SH-SY5Y (cell line): ENCODE measurements around the gene CCDC124.

Experiments used
- GATA2 ChIP-seq: IDR thresholded peaks from 2 replicates; pipeline ENCODE4 v1.6.1; 2011; ENCODE audit warnings: mild to moderate bottlenecking, low read depth, low read length
- GATA3 ChIP-seq: IDR thresholded peaks from 2 replicates; pipeline ENCODE4 v1.6.1; 2011; ENCODE audit warnings: low read depth, mild to moderate bottlenecking, low read length, moderate library complexity

CCDC124 gene

GRCh38 chr19:17947815-17948513 is 15.1 kb downstream of the CCDC124 start:
- TF ChIP-seq GATA3 = no peak
- no peak for TF ChIP-seq GATA2

GRCh38 chr19:17948514-17948900 is 15.7 kb downstream of the CCDC124 start:
- TF ChIP-seq GATA3 (no peak), GATA2 (no peak)

- TF ChIP-seq GATA2 (no peak), GATA3 (no peak)
Observed at GRCh38 chr19:17948931-17949930, 16.4 kb downstream of the CCDC124 start.

GRCh38 chr19:17949956-17950309 is 17.1 kb downstream of the CCDC124 start:
- TF ChIP-seq GATA3 (no peak), GATA2 (no peak)

GRCh38 chr19:17950310-17951156 is 17.7 kb downstream of the CCDC124 start:
- TF ChIP-seq GATA3 = no peak
- TF ChIP-seq GATA2 = no peak

- TF ChIP-seq GATA3 (no peak), GATA2 (no peak)
Observed at GRCh38 chr19:17951157-17951989, 18.6 kb downstream of the CCDC124 start.

GRCh38 chr19:17951990-17952976 is 19.5 kb downstream of the CCDC124 start:
- TF ChIP-seq GATA2 (no peak), GATA3 (no peak)

GRCh38 chr19:17953316-17953801 is 20.5 kb downstream of the CCDC124 start:
- TF ChIP-seq GATA3 (no peak), GATA2 (no peak)

- TF ChIP-seq GATA3 (no peak), GATA2 (no peak)
Observed at GRCh38 chr19:17953869-17954268, 21.1 kb downstream of the CCDC124 start.

GRCh38 chr19:17954401-17954800 is 21.6 kb downstream of the CCDC124 start:
- TF ChIP-seq GATA3 = no peak
- TF ChIP-seq GATA2 = no peak

- no peak for TF ChIP-seq GATA2
- TF ChIP-seq GATA3 = no peak
Observed at GRCh38 chr19:17957149-17957849, 24.5 kb downstream of the CCDC124 start.

- no peak for TF ChIP-seq GATA2
- no peak for TF ChIP-seq GATA3
Observed at GRCh38 chr19:17957885-17958284, 25.1 kb downstream of the CCDC124 start.
